AG04450 (cell line): ENCODE measurements around the gene FCN3. TPM values are rescaled to one million over a fixed set of nuclear protein-coding genes. Genes with fewer than 3 reads are reported as not detected.
A peak's percentile ranks its signal among the peaks of the same experiment; 100 is the strongest.

Experiments used
- CTCF ChIA-PET: fragments of 300-600, 350-600 bp; formaldehyde crosslinking; extraction: SDS; loops from one replicate; lab custom pipeline; 2022; ENCODE audit warnings: antibody characterized with exemption, inconsistent platforms; lab: Charles Lee
- POLR2A ChIA-PET: fragments of 350-600 bp; formaldehyde crosslinking; extraction: SDS; loops from one replicate; lab custom pipeline; 2021; ENCODE audit warnings: antibody characterized with exemption, inconsistent platforms; lab: Yijun Ruan, JAX
- DNase-seq: peaks from one replicate; pipeline ENCODE4 v3.0.0-alpha.2; 2011; ENCODE audit warnings: low read depth, low spot score
- H3K27ac ChIP-seq: one replicate; pipeline ENCODE4 v1.5.1; 2012; ENCODE audit warnings: low read depth, low read length, control low read depth
- H3K27me3 ChIP-seq: one replicate; pipeline ENCODE4 v1.6.0; 2012; ENCODE audit warnings: low read length; ENCODE audit not compliant: control insufficient read depth, insufficient read depth
- H3K4me3 ChIP-seq: 2 replicates; pipeline ENCODE4 v1.5.1; 2011; ENCODE audit warnings: mild to moderate bottlenecking, low read depth, low read length, control low read depth
- H3K9me3 ChIP-seq: 2 replicates; pipeline ENCODE4 v1.5.1; 2012; ENCODE audit warnings: low read length; ENCODE audit not compliant: control insufficient read depth, insufficient read depth
- CTCF ChIP-seq: IDR thresholded peaks from 2 replicates; pipeline ENCODE4 v1.5.1; 2011; ENCODE audit warnings: low read depth, low read length, control low read depth, inconsistent platforms
- polyA plus RNA-seq: library from polyadenylated mRNA; depleted of rRNA; stranded (reverse); fragments of >200 nt; gene quantifications from 2 replicates; pipeline ENCODE4 v1.2.3, GENCODE V29; 2011

Gene FCN3
- polyA plus RNA-seq, 1 experiment: not detected

- CTCF ChIA-PET: interaction anchor here (1.3 to 1.4 kb wide), 2 partner anchors 14 to 18 kb away, joined by 3 to 4 read pairs; no protein-coding TSS in a partner anchor
- no peak overlapping the region for H3K4me3 ChIP-seq
- no peaks in the 10 kb centered on the region for H3K27me3 ChIP-seq
- DNase-seq: no peak
- POLR2A ChIA-PET: interaction anchor here (0.8 to 1.4 kb wide), 3 partner anchors 14 to 196 kb away, joined by 3 to 4 read pairs (median 3); partner anchors contain the start of gene SLC9A1
- H3K27ac ChIP-seq: no peak overlapping the region
- TF ChIP-seq CTCF: peak; percentile 15; the same call in 1 of the 2 replicates
- no peaks in the 10 kb centered on the region; the same call in 1 of the 2 replicates for H3K9me3 ChIP-seq
Observed at GRCh38 chr1:27350663-27351540, 23.7 kb downstream of the FCN3 start.

- H3K4me3 ChIP-seq: peak overlapping the region; percentile 48
- CTCF ChIA-PET: interaction anchor here (0.8 to 1.4 kb wide), 2 partner anchors 15 to 257 kb away, joined by 3 to 4 read pairs; no protein-coding TSS in a partner anchor
- H3K27me3 ChIP-seq: no peaks in the 10 kb centered on the region
- TF ChIP-seq CTCF: no peak
- H3K9me3 ChIP-seq: no peaks in the 10 kb centered on the region; the same call in 1 of the 2 replicates
- H3K27ac ChIP-seq: no peak overlapping the region
- POLR2A ChIA-PET: interaction anchor here (0.6 to 1.8 kb wide), 6 partner anchors 8 to 195 kb away, joined by 3 to 8 read pairs (median 4); partner anchors contain the start of gene SLC9A1
- peak; percentile 37 for DNase-seq
Observed at GRCh38 chr1:27349784-27350662, 24.6 kb downstream of the FCN3 start.

- ChIA-PET CTCF (interaction anchor here (0.5 to 1.4 kb wide), 3 partner anchors 16 to 258 kb away, joined by 3 to 6 read pairs (median 4); no protein-coding TSS in a partner anchor), POLR2A (interaction anchor here (1.1 to 1.8 kb wide), 4 partner anchors 9 to 195 kb away, joined by 3 to 8 read pairs (median 4); partner anchors contain the start of gene SLC9A1)
- no peak for DNase-seq
- Histone ChIP-seq H3K4me3 (peak overlapping the region; percentile 48), H3K27ac (no peak overlapping the region), H3K27me3 (no peaks in the 10 kb centered on the region), H3K9me3 (no peaks in the 10 kb centered on the region; the same call in 1 of the 2 replicates)
- no peak for TF ChIP-seq CTCF
Observed at GRCh38 chr1:27348861-27349783, 25.5 kb downstream of the FCN3 start.

GRCh38 chr1:27346991-27347624, 27.5 kb downstream of the FCN3 start:
- ChIA-PET CTCF (interaction anchor here (0.6 to 1.0 kb wide), 2 partner anchors 9 to 14 kb away, joined by 3 to 4 read pairs; no protein-coding TSS in a partner anchor), POLR2A (no interaction called here)
- TF ChIP-seq CTCF: no peak
- Histone ChIP-seq H3K27ac (no peak overlapping the region), H3K4me3 (no peak overlapping the region), H3K27me3 (no peaks in the 10 kb centered on the region), H3K9me3 (no peaks in the 10 kb centered on the region; the same call in 1 of the 2 replicates)
- DNase-seq: no peak
